ENCODE results near the gene FSD1L.

FSD1L gene

DNA sequence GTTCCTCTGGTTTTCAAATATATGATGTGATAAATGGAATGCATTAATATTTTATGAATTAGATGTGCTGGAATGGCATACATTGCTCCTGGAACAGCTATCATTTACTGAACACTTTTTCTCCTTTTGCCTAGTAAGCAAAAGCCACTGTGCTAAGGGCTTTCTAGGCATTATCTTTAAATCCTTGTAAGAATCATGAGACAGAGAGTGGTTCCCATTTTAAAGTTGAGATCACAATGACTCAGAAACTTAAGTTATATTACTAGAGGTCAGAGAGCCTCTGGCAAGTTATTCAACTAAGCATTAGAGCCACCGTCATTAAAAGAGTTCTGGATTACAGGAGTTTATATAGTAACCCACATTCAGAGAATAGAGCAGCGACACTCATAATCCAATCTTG, 26.7 kb upstream of the FSD1L start:
- Histone ChIP-seq H3K27me3 (ENCODE audit: low read length) (no peaks in the 10 kb centered on the region), H3F3A (ENCODE audit: insufficient read depth) (no peaks in the 10 kb centered on the region), H3K36me3 (ENCODE audit: low read length) (no peaks in the 10 kb centered on the region), H4K20me1 (ENCODE audit: low read depth, low read length) (no peaks in the 10 kb centered on the region), H2AFZ (ENCODE audit: low read depth, low read length, severe bottlenecking) (no peak overlapping the region), H3K4me2 (ENCODE audit: low read depth, low read length, poor library complexity, severe bottlenecking) (no peak overlapping the region), H3K9me2 (replicated peaks; ENCODE audit: insufficient read depth, low read length) (no peaks in the 10 kb centered on the region), H3K79me2 (ENCODE audit: insufficient read depth, low read length) (no peaks in the 10 kb centered on the region), H3K9ac (ENCODE audit: low read length) (no peak overlapping the region), H3K27ac (ENCODE audit: low read depth, low read length) (no peak overlapping the region), H3K4me3 (ENCODE audit: insufficient read depth, low read length, poor library complexity, severe bottlenecking) (no peak overlapping the region), H3K9me3 (ENCODE audit: insufficient read depth, low read length) (no peaks in the 10 kb centered on the region)
- TF ChIP-seq CTCF (IDR thresholded peaks at IDR 0.05; ENCODE audit: insufficient read depth, low read length, poor library complexity, severe bottlenecking) (no peak), EZH2phosphoT487 (conservative IDR thresholded peaks at IDR 0.05; ENCODE audit: low read length) (no peak)

GRCh38 chr9:105421864-105422263, 26.0 kb upstream of the FSD1L start:
- Histone ChIP-seq H3F3A (ENCODE audit: insufficient read depth) (no peaks in the 10 kb centered on the region), H3K9me2 (replicated peaks; ENCODE audit: insufficient read depth, low read length) (no peaks in the 10 kb centered on the region), H3K27ac (ENCODE audit: low read depth, low read length) (no peak overlapping the region), H3K36me3 (ENCODE audit: low read length) (no peaks in the 10 kb centered on the region), H3K9ac (ENCODE audit: low read length) (no peak overlapping the region), H3K79me2 (ENCODE audit: insufficient read depth, low read length) (no peaks in the 10 kb centered on the region), H2AFZ (ENCODE audit: low read depth, low read length, severe bottlenecking) (no peak overlapping the region), H3K4me2 (ENCODE audit: low read depth, low read length, poor library complexity, severe bottlenecking) (no peak overlapping the region), H4K20me1 (ENCODE audit: low read depth, low read length) (no peaks in the 10 kb centered on the region), H3K4me3 (ENCODE audit: insufficient read depth, low read length, poor library complexity, severe bottlenecking) (no peak overlapping the region), H3K27me3 (ENCODE audit: low read length) (no peaks in the 10 kb centered on the region), H3K9me3 (ENCODE audit: insufficient read depth, low read length) (no peaks in the 10 kb centered on the region)
- no peak for TF ChIP-seq EZH2phosphoT487 (conservative IDR thresholded peaks at IDR 0.05; ENCODE audit: low read length)
- TF ChIP-seq CTCF (IDR thresholded peaks at IDR 0.05; ENCODE audit: insufficient read depth, low read length, poor library complexity, severe bottlenecking) = no peak

DNA sequence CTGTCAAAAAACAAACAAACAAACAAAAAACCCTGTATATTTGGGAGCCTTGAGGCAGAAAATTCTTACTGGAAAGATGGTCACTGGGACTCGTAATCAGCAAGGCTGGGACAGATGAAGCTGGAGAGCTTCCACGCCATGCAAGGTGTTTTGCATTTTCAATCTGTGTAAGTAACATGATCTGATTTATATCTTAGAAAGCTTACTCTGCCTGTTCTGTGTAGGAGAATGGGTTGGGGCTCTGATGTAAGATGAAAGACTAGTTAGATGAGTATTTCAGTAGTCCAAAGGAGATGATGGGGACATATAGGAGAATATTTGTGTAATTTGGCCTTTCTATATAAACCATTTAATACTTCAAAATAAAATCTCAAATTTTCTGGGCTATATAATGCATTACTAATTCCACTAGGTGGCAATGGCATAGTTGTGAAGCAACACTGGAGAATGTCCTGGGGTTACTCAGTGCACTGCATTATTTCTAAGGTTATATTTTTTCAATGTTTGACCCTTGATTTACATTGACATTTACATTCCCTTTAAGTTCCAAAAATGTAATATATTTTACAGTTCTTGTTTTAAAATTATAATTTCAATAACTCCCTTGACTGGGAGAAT, 21.9 kb upstream of the FSD1L start:
- H3K36me3 ChIP-seq (ENCODE audit: low read length) = no peaks in the 10 kb centered on the region
- H3K79me2 ChIP-seq (ENCODE audit: insufficient read depth, low read length) = no peaks in the 10 kb centered on the region
- no peak overlapping the region for H3K9ac ChIP-seq (ENCODE audit: low read length)
- TF ChIP-seq CTCF (IDR thresholded peaks at IDR 0.05; ENCODE audit: insufficient read depth, low read length, poor library complexity, severe bottlenecking) (peak; percentile 19), EZH2phosphoT487 (conservative IDR thresholded peaks at IDR 0.05; ENCODE audit: low read length) (no peak)
- H3F3A ChIP-seq (ENCODE audit: insufficient read depth) = no peaks in the 10 kb centered on the region
- H3K9me3 ChIP-seq (ENCODE audit: insufficient read depth, low read length) = no peaks in the 10 kb centered on the region
- H3K4me2 ChIP-seq (ENCODE audit: low read depth, low read length, poor library complexity, severe bottlenecking) = no peak overlapping the region
- H3K27me3 ChIP-seq (ENCODE audit: low read length) = no peaks in the 10 kb centered on the region
- H2AFZ ChIP-seq (ENCODE audit: low read depth, low read length, severe bottlenecking) = no peak overlapping the region
- no peaks in the 10 kb centered on the region for H4K20me1 ChIP-seq (ENCODE audit: low read depth, low read length)
- no peak overlapping the region for H3K4me3 ChIP-seq (ENCODE audit: insufficient read depth, low read length, poor library complexity, severe bottlenecking)
- no peak overlapping the region for H3K27ac ChIP-seq (ENCODE audit: low read depth, low read length)
- no peaks in the 10 kb centered on the region for H3K9me2 ChIP-seq (replicated peaks; ENCODE audit: insufficient read depth, low read length)
